ENCODE results near the gene HELZ. TPM values are rescaled to one million over a fixed set of nuclear protein-coding genes. Genes with fewer than 3 reads are reported as not detected.

Gene HELZ
- total RNA-seq, 1 experiment from 2014 or later, result 49.8 TPM

DNA sequence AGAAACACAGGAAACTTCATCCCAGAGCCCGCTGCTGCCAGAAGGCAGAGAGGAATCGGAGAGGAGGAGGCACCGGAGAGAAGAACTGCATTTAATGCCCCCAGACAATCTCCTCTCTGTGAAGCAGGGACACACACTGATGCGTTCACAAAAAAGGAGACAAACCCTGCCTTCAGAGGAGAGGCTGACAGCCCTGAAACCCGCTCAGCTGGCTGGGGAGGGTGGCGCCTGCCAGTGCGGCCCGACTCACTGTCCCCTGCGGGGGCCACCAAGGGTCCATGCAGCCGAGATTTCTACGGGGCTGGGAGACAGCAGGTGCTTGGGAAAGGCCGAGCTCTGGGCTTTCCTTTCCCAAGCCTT lies 222.6 kb downstream of the HELZ start:
- Histone ChIP-seq H4K91ac (ENCODE audit: insufficient read length, low read depth, low read length) (no peak overlapping the region), H2AFZ (ENCODE audit: low read length) (no peak overlapping the region), H3K56ac (ENCODE audit: insufficient read length, low read depth, low read length) (no peak overlapping the region), H3K23me2 (ENCODE audit: insufficient read length, low read depth, low read length, poor library complexity, severe bottlenecking) (no peaks in the 10 kb centered on the region), H3K9ac (ENCODE audit: extremely low read depth, insufficient read length, low read length) (no peak overlapping the region), H3K4me2 (ENCODE audit: insufficient read depth, insufficient read length, low read length) (no peak overlapping the region), H3K14ac (ENCODE audit: insufficient read depth, low read length) (no peak overlapping the region; the same call in 1 of the 2 replicates), H2BK12ac (ENCODE audit: insufficient read length, low read depth, low read length) (no peak overlapping the region), H2BK120ac (ENCODE audit: low read depth, low read length, poor library complexity, severe bottlenecking) (no peak overlapping the region), H3K18ac (ENCODE audit: insufficient read length, low read depth, low read length) (no peak overlapping the region), H2BK20ac (ENCODE audit: low read depth, low read length, poor library complexity, severe bottlenecking) (no peak overlapping the region), H2BK15ac (ENCODE audit: low read depth, low read length) (no peak overlapping the region), H3K79me2 (ENCODE audit: insufficient read depth, low read length) (no peaks in the 10 kb centered on the region), H3K4me1 (ENCODE audit: insufficient read depth, low read length) (no peaks in the 10 kb centered on the region), H3K23ac (ENCODE audit: insufficient read length, low read depth, low read length) (no peak overlapping the region), H4K20me1 (ENCODE audit: control insufficient read depth, insufficient read depth, insufficient read length) (no peaks in the 10 kb centered on the region), H2AK5ac (ENCODE audit: insufficient read length, low read length) (no peak overlapping the region), H3K27ac (ENCODE audit: insufficient read length, low read depth, low read length) (no peak overlapping the region), H3K4ac (ENCODE audit: low read depth, low read length) (no peak overlapping the region), H4K5ac (ENCODE audit: insufficient read length, low read depth, low read length) (no peak overlapping the region), H3T11ph (ENCODE audit: low read length) (no peak overlapping the region), H4K8ac (replicated peaks; ENCODE audit: insufficient read length, low read depth, low read length) (no peak overlapping the region), H2BK5ac (ENCODE audit: insufficient read length, low read length) (no peak overlapping the region), H3K9me3 (ENCODE audit: control insufficient read depth, low read depth, low read length) (no peaks in the 10 kb centered on the region), H3K27me3 (ENCODE audit: insufficient read depth, low read length) (no peaks in the 10 kb centered on the region), H3K79me1 (ENCODE audit: insufficient read depth, low read depth, low read length, poor library complexity, severe bottlenecking) (no peaks in the 10 kb centered on the region)
- H3K36me3 Mint-ChIP-seq (ENCODE audit: insufficient read depth in 1 of 3, low read depth in 3 of 3), result no peaks in the 10 kb centered on the region
- no peak for DNase-seq
- TF ChIP-seq, protein P1, sequence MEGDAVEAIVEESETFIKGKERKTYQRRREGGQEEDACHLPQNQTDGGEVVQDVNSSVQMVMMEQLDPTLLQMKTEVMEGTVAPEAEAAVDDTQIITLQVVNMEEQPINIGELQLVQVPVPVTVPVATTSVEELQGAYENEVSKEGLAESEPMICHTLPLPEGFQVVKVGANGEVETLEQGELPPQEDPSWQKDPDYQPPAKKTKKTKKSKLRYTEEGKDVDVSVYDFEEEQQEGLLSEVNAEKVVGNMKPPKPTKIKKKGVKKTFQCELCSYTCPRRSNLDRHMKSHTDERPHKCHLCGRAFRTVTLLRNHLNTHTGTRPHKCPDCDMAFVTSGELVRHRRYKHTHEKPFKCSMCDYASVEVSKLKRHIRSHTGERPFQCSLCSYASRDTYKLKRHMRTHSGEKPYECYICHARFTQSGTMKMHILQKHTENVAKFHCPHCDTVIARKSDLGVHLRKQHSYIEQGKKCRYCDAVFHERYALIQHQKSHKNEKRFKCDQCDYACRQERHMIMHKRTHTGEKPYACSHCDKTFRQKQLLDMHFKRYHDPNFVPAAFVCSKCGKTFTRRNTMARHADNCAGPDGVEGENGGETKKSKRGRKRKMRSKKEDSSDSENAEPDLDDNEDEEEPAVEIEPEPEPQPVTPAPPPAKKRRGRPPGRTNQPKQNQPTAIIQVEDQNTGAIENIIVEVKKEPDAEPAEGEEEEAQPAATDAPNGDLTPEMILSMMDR (conservative IDR thresholded peaks at IDR 0.05), result no peak
- no peaks in the 10 kb centered on the region for H3K27me3 Mint-ChIP-seq (ENCODE audit: low read depth)
- H3K4me1 Mint-ChIP-seq, result peaks cover 9 to 17% of the 10 kb centered on the region in 2 experiments
- H3K4me3 Mint-ChIP-seq, result no peak overlapping the region
- WGBS (ENCODE audit: extremely low coverage, insufficient read length, low lambda C conversion rate), result no CpG with 5 or more reads among the region's 12 CpGs
- H3K9me3 Mint-ChIP-seq, result no peaks in the 10 kb centered on the region; a peak in 1 of 5 replicates
- no peak overlapping the region; a peak in 1 of 7 replicates for H3K27ac Mint-ChIP-seq

Measured in H9 (cell line).